GM19239 (cell line): ENCODE data around the gene MAP3K5.

ENCODE experiments used
- DNase-seq: peaks from one replicate; pipeline ENCODE4 v3.0.0; 2011; ENCODE audit warnings: low spot score; ENCODE audit not compliant: insufficient read length
- FAIRE-seq: peaks from 2 replicates; lab custom pipeline; 2011; peaks lifted over from hg19 to GRCh38; lab: Jason Lieb, UNC

The MAP3K5 gene

DNA sequence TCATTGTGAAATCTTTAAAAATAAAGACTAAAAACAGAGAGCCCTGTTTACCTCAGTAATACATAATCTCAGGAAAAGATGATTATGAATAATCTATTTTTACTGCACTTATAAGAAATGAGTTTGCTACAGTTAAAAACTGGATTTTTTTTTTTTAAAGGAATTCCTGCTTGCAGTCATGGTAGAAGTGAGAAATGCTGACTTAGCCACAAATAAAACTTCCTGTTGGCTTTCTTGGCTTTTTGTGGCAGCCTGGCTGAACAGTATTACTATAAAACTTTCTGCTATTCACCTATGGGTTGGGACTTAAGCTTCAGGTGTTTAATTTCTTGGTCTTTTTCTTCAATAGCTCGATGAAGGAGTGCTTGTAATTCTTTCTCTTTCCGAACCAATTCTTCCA, 230.1 kb downstream of the MAP3K5 start:
- FAIRE-seq (no peak), DNase-seq (no peak)

DNA sequence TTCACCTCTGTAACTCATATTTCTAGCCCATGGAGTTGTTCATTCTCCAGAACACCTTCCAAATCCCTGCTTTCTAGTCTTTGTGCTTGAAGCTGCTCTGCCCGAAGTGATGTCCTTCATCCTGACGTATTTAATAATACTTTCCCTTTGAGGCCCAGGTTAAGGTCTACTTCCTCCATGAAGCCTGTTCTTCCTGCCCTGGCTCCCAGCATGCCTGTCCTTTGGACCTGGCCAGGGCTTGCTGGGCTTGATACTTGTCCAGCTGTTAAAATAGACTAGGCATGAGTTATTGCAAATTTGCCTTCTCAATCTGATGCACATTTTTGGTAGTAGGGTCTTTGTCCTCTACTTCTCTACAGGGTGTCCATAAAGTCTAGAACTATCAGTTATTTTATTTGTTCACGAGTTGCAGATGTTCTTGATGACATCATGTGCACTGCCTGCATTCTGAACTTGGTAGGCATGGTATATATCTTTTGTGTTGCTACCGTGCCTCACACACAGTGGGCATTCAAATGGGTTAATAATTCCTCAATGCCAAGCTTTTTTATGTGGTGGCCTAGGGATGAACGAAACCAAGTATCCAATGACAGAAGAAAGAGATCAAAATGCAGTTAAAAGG, 239.0 kb downstream of the MAP3K5 start:
- no peak for FAIRE-seq

DNA sequence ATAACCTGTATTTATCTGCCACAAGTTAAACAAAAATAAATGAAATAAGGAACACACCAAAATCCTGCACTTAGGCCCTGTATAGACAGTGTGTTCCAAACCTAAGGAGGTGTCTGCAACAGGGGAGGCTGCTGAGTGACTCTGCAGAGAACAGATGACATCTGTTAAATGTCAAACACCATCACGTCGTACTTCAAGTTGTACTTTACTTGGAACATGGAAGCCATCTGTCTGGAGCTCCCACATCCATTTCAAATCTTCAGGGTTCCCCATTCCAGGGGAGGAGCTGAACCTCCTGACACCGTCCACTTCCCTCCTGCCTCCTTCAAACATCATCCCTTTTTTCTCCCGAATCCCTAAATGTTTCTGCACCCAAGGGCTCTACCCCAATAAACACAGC, 240.2 kb downstream of the MAP3K5 start:
- FAIRE-seq = no peak
- DNase-seq = no peak

More for the DNA sequence above, 239.0 kb downstream of the MAP3K5 start:
- no peak for DNase-seq

DNA sequence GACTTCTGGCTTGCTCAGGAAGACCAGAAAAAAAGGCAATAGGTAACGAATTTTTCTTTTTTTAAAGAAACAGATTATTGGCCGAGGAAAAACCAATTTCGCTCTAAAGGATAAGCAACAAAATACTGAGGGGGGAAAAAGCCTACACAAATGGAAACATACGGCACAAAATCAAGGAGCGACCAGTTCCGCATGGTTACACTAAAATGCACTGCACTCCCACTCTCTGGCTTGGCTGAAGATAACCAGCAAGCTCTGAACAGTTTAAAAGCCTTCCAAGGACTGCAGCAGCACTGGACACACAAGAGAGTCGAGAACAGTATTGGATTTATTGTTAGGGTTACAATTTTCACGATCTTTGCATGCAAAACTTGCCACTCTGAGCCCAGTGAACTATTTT, 241.2 kb downstream of the MAP3K5 start:
- FAIRE-seq (no peak), DNase-seq (no peak)

DNA sequence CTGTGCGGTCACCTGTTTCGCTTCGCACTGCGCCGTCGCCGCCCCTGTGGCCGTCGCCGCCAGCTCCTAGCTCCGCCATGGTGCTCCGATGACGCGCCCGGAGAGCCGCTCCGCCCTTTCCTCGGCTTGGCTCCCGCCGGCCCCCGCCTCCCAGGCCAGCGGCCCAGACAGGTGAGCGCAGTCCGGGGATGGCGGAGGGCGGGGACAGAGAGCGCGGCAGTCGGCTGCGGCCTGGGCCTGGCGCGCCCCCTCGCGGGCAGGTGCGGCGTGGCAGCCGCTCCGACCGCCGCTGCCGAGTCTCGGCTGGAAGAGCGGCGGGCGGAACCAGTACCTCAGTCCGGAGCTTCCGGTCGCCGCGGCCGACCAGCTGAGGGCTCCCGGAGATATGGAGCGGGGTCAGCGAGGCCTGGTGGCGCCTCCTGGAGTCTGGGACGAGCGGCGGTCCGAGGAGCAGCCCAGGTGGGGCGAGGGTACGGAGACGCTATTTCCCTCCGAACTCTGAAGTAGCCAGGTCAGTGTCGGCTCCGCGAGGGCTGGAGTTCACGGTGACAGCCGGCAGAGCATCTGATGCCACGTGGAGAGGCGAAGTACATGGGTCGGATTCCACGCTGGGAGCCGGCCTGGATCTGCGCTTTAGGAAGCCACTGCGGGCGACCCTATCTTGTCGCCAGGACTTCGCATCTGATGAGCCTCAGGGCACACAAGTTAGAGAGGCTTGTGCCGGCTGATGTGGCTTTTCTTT, 241.8 kb downstream of the MAP3K5 start, which contains the start of gene MAP7:
MAP7 (minus strand) TSS at position 93 of the 742 bp plus-strand sequence; CDS start at position 79, 14 bp downstream.
- DNase-seq (peak; percentile 83), FAIRE-seq (no peak)

DNA sequence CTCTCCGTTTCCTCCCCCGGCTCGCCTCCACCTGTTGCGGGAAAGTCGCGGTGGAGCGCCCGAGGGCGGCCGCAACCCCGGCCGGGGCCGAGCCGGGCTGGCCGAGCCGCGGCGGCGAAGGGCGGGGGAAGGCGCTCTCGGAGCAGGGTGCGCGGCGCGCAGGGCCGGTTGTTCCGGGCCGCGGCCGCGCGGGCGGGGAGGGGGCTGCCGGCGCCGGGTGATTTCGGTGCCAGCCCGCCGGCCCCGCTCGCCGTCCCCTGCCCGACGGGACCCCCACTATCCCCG, 242.3 kb downstream of the MAP3K5 start:
- no peak for DNase-seq
- FAIRE-seq = no peak

DNA sequence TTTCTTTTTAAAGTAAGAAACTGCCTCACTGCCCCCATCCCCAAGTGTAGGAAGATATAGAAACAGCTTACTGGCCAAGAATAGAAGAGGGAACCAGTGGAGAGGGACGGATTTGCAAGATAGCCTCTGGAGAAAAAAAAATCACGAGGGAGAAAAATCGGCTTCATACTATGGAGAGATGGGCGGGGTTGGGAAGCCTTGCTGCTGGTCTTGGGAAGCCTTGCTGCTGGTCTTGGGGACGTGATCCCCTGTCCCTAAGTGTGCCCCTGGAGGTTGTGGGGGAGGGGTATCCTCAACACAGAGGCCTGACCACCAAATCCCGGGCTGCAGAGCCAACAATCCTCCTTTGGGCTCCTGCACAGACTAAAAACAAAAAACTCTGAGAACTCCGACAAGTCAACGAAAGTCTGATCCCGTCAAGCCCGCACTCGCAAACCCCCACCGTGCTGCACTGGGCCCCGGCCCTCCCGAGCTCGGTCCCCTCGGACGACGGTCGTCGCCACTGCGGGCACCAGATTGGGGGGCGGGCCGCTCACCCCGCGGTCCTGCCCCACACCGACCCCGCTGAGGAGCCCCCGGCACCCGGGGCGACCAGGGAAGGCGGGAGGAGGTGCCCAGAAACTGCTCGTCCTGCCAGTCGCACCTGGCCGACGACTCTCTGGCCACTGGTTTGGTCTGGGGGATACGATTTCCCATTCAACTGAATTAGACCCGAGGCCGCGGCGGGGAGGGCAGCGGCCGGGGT, 242.8 kb downstream of the MAP3K5 start:
- DNase-seq (no peak), FAIRE-seq (no peak)

DNA sequence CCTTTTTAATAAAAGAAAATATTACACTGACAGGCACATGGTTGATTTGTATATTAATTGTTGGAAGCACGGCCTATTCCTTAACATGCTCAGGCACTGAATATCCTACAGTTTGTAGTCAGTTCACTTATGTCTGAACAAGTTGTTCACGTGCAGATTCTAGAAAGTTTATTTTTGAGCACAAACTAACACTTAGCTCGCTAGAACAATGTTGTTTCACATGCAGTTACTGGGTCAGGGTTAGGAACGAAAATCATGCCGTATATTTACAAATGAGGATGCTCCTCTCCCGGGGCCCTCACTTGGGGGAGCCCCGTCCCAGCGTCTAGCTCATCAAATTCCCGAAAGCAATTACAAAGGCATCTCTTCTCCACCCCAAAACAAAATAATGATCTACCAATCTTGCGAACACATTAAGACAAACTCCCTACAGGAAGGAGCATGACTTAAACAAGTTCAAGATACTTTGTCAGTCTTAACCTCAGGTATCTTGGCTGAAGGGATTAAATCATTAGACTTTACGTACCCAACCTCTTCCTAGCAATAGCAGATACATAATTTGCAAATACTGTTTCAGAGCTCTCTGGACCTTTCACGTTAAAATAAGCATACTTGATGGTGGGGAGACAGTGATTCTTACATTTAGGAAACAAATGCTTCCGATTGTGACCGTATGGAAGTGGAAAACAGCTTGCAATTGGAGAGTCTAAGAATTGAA, 243.5 kb downstream of the MAP3K5 start:
- DNase-seq (no peak), FAIRE-seq (no peak)

DNA sequence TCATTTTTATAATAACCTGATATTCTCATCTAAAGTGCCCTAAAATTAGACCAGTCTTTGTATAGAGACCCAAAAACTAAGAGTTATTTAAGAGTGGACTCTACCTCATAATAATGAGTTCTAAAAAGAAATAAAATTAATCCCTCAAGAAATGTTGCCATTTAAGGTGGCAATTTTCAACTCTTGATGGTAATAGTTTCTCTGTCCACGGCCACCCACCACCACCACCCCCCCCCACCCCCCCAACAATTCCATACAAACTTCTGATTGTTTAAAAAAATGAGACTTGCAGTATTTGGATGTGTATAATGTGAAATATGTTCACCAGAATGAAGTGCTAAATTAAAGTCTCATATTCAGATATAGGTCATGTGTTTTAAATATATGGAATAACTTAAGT, 244.4 kb downstream of the MAP3K5 start:
- FAIRE-seq = no peak
- DNase-seq = no peak

DNA sequence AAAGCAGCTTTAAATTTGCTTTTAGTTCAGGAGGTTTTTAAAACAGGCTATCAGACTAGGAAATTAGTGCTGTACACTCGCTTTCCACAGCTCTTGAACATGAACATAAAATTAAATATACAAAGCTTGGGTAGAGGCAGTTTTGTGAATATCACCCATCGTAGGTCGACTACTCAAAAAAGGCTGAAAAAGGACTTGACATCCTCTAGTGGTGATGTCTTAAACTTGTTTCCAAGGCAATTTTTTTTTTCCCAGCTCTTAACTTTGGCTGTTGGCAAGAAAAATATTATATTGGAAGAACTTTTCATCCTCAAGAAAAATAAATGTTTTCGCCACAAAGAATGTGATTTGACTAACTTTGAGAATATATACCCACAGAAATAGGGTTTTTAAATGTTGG, 244.9 kb downstream of the MAP3K5 start:
- no peak for DNase-seq
- no peak for FAIRE-seq

DNA sequence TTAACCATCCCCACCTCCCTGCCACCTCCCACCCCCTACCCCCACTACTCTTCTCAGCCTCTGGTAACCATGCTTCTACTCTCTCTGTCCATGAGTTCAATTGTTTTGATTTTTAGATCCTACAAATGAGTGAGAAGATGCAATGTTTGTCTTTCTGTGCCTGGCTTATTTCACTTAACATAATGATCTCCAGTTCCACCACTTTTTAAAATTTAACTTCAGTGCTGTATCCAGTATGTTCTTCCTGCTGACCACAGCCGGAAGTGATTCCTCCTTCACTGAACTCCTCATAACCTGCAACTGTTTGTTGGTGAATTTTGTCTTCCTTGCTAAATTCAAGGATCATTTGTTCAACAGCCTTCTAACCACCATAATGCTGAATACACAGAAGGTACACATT, 245.9 kb downstream of the MAP3K5 start:
- DNase-seq (no peak), FAIRE-seq (no peak)

DNA sequence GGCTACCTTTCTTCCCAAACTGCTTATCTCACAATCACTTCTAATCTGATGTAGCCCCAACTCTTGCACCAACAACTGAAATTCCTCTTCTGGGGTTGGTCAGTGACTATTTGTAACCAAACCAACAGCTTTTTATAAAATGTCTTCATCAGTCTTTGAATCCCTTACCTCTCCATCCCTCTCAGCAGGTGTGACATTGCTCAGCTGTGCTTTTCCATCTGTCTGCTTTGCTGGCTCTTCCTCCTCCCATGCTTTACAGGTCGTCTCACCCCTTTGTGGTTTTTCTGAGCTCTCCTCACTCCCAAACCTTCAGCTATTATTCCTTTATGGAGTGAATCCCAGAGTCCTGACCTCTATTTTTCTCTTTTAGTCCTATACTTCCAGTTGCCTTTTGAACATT, 248.0 kb downstream of the MAP3K5 start:
- DNase-seq = no peak
- no peak for FAIRE-seq

DNA sequence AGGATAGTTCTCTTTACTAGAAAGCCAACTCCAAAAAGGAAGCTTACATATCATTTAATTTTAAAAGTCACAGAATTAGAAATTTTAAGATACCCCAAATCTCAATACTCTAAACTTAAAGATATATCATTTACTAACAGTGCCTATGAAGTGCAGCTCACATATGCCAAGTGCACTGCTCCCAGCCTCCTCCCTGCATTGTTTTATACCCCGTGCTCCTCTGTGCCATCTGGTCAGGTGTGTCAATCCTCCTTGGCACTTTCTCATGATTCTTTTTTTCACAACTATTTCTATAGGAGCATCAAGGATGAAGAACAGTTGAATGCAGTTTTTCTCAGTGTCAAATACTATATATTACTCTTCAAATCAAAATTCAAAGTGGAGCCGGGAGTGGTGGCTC, 250.9 kb downstream of the MAP3K5 start:
- no peak for FAIRE-seq
- no peak for DNase-seq

DNA sequence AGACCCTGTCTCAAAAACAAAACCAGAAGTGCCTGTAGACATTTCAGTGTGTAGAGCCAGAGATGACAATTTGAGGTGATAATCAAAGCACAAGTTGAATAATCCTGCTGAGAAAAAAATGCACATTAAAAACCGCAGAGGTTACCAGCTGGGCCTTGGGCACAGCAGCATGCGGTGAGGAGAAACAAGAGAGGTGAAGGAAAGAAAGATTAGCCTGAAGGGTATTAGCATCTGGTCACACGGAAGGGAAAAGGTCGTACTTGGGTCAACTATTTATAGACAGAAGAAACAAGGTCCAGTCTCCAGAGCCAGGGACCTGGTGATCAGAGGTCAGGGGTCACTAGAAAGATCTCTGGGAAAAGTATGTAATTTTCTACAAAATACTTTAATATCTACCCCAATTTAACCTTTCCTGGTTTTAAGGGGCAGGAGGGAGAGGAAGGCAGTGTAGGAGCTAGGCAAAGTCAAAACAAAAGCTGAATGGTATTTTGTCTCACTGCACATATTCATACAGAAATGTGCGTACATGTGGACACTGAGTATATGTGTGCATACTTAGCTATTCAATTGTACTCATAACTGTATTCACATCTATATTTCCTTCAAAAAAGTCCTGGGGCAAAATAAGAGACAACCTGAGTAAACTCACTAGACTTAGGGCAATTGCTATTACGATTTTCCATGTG, 252.2 kb downstream of the MAP3K5 start:
- FAIRE-seq (no peak), DNase-seq (no peak)

DNA sequence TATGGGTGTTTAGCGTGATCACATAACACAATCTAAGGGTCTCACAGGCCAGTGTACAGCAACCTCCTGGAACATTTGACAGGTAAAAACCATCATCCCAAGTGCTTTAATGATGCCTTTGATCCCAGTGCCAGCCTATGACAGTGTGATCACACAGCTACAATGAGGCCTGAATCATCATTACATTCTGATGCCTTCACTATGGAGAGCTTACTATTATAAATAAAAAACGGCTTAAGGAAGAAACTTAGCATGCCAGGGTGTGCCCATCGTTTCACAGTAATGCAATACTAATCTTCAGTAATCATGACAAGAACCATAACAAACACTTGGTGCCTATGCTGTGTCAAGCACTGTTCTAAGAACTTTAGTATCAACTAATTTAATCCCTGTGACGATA, 253.4 kb downstream of the MAP3K5 start:
- FAIRE-seq (no peak), DNase-seq (no peak)

DNA sequence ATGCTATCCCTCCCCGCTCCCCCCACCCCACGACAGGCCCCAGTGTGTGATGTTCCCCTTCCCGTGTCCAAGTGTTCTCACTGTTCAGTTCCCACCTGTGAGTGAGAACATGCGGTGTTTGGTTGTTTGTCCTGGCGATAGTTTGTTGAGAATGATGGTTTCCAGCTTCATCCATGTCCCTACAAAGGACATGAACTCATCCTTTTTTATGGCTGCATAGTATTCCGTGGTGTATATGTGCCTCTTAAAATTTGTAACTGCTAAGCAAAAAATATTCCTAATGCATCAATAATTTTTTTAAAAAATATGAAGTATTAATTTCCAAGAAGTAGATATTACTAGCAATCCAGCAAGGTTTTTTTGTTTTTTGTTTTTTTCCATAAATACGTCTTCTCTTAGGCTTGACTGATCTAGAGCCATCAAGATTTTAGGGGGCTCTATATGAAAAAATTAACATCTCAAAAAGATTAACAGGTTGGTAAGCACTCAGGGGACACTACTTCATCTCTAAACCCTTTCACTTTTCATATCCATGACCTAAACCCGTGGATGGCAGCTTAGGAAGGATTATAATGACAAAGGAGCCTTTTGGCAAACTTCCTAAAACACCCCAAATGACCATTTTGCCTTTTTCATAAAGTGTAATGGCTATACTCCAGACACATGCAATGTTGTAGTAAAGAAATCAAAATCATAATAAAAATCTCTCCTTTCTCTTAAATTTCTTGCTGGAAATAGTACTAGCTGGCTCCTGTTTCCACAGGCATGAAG, 256.2 kb downstream of the MAP3K5 start:
- FAIRE-seq = no peak
- no peak for DNase-seq

DNA sequence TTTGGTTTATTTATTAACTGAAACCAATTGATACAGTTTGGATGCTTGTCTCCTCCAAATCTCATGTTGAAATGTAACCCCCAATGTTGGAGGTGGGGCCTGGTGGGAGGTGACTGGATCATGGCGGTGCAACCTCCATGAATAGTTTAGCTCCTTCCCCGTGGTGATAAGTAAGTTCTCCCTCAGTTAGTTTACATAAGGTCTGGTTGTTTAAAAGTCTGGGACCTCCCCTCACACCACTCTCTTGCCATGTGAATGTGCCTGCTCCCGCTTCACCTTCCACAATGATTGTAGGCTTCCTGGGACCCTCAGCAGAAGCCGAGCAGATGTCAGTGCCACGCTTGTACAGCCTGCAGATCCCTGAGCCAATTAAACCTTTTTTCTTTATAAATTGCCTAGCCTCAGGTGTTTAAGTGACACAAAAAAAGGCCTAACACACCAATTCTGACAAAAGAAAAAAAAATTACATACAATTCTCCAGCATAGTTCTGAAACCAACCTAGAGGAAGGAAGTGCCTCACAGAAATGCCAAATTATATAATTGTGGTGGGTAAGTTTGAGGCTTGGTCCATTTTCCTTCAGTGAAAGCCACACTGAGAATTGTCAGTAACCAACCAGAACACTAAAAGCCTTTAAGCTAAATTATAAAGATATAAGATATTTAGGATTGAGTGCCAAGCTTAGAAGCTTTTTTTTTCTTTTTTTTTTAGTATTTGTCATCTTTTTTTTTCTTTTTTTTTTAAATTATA, 257.1 kb downstream of the MAP3K5 start:
- DNase-seq (no peak), FAIRE-seq (no peak)

DNA sequence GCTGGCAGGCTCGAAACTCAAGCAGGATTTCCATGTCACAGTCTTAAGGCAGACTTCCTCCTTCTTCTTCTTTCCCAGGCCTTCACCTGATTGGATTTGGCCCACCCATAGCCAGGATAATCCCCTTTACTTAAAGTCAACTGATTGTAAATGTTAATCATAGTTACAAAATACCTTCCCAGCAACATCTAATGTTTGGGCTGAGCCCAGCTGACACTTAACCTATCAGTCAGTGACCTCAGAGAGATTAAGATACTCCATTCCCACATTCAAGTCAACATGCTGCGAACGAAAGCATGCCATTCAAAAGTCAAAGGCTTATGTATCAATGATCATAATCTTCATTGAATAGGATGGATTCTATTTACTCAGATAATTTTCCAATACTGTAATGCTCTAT, 258.0 kb downstream of the MAP3K5 start:
- FAIRE-seq (no peak), DNase-seq (no peak)

DNA sequence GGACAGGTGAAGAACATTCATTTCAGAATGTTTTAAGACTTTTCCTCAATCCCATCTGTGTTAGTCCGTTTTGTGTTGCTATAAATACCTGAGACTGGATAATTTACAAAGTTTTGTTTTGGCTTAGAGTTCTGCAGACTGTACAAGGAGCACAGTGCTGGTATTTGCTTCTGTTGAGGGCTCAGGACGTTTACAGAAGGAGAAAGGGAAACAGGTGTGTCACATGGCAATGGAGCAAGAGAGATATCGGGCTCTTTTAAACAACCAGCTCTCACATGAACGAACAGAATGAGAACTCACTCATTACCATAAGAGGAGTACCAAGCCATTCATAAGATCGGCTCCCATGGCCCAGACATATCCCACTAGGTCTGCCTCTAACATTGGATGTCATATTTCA, 258.8 kb downstream of the MAP3K5 start:
- DNase-seq (no peak), FAIRE-seq (no peak)
